GM23338 (cell line): ENCODE measurements around the gene IL22RA2. TPM values are rescaled to one million over a fixed set of nuclear protein-coding genes. Genes with fewer than 3 reads are reported as not detected.

Experiments
- ATAC-seq: fragments of 200-7000 bp; cut with Tn5 transposase; 3 replicates; pipeline ENCODE4 v1.9.1; 2020
- DNase-seq: peaks from one replicate; pipeline ENCODE4 v3.0.0-alpha.2; 2015; ENCODE audit warnings: low spot score
- H2AFZ ChIP-seq: fragments of 200-600 bp; sonication (generic); 2 replicates; pipeline ENCODE4 v1.8.0; 2016; ENCODE audit warnings: antibody characterized with exemption, mild to moderate bottlenecking, moderate library complexity
- H3F3A ChIP-seq: fragments of 200-600 bp; sonication (generic); replicated peaks from 2 replicates; pipeline ENCODE4 v1.8.0; 2017; ENCODE audit warnings: antibody characterized with exemption, mixed run types, low read depth
- H3K27ac ChIP-seq: fragments of 200-600 bp; sonication (generic); 2 replicates; pipeline ENCODE4 v1.6.1; 2016; ENCODE audit warnings: low read depth
- H3K27me3 ChIP-seq: fragments of 200-600 bp; sonication (generic); 2 replicates; pipeline ENCODE4 v1.8.0; 2016; ENCODE audit warnings: mild to moderate bottlenecking, mixed run types, moderate library complexity; ENCODE audit not compliant: insufficient read depth
- H3K36me3 ChIP-seq: fragments of 200-600 bp; sonication (generic); 2 replicates; pipeline ENCODE4 v1.8.0; 2016; ENCODE audit warnings: mild to moderate bottlenecking; ENCODE audit not compliant: insufficient read depth
- H3K4me1 ChIP-seq: fragments of 200-600 bp; sonication (generic); 2 replicates; pipeline ENCODE4 v1.8.0; 2016; ENCODE audit warnings: mild to moderate bottlenecking, moderate library complexity; ENCODE audit not compliant: insufficient read depth
- H3K4me2 ChIP-seq: fragments of 200-600 bp; sonication (generic); 2 replicates; pipeline ENCODE4 v1.7.1; 2017; ENCODE audit warnings: mixed run types
- H3K4me3 ChIP-seq: fragments of 200-600 bp; sonication (generic); 2 replicates; pipeline ENCODE4 v1.6.1; 2016; ENCODE audit warnings: mixed run types
- H3K79me2 ChIP-seq: fragments of 200-600 bp; sonication (generic); replicated peaks from 2 replicates; pipeline ENCODE4 v1.8.0; 2017; ENCODE audit warnings: mild to moderate bottlenecking; ENCODE audit not compliant: insufficient read depth
- H3K9me2 ChIP-seq: fragments of 200-600 bp; sonication (generic); 2 replicates; pipeline ENCODE4 v1.8.0; 2017; ENCODE audit not compliant: insufficient read depth
- H4K20me1 ChIP-seq: fragments of 200-600 bp; sonication (generic); replicated peaks from 2 replicates; pipeline ENCODE4 v1.8.0; 2017; ENCODE audit warnings: mild to moderate bottlenecking; ENCODE audit not compliant: insufficient read depth
- H3K27ac Mint-ChIP-seq: 2 replicates; pipeline ENCODE4 v1.8.0; 2020; ENCODE audit warnings: inconsistent platforms, mild to moderate bottlenecking, moderate library complexity, mixed read lengths
- H3K27me3 Mint-ChIP-seq: 3 replicates; pipeline ENCODE4 v1.8.0; 2022; ENCODE audit warnings: low read depth, mild to moderate bottlenecking, moderate library complexity, mixed read lengths, inconsistent platforms; ENCODE audit not compliant: insufficient read depth, poor library complexity
- H3K36me3 Mint-ChIP-seq: 3 replicates; pipeline ENCODE4 v1.8.0; 2021; ENCODE audit warnings: low read depth, mild to moderate bottlenecking, inconsistent platforms, moderate library complexity, mixed read lengths
- H3K4me1 Mint-ChIP-seq: 3 replicates; pipeline ENCODE4 v1.8.0; 2020; ENCODE audit warnings: mild to moderate bottlenecking, inconsistent platforms, mixed read lengths
- H3K4me3 Mint-ChIP-seq: 3 replicates; pipeline ENCODE4 v1.8.0; 2021; ENCODE audit warnings: moderate library complexity, mild to moderate bottlenecking, inconsistent platforms, mixed read lengths
- H3K9me3 Mint-ChIP-seq: 3 replicates; pipeline ENCODE4 v1.8.0; 2020; ENCODE audit warnings: moderate library complexity, mild to moderate bottlenecking, inconsistent platforms, mixed read lengths
- JUNB ChIP-seq: IDR thresholded peaks from one replicate; pipeline ENCODE4 v1.6.1; 2016; ENCODE audit warnings: antibody characterized with exemption; ENCODE audit not compliant: unreplicated experiment
- NANOG ChIP-seq: IDR thresholded peaks from 2 replicates; pipeline ENCODE4 v1.6.1; 2016; ENCODE audit warnings: antibody characterized with exemption, borderline replicate concordance
- POLR2AphosphoS5 ChIP-seq: IDR thresholded peaks from 2 replicates; pipeline ENCODE4 v1.6.1; 2016; ENCODE audit warnings: antibody characterized with exemption, low read depth
- REST ChIP-seq: IDR thresholded peaks from one replicate; pipeline ENCODE4 v1.6.1; 2018; ENCODE audit warnings: antibody characterized with exemption; ENCODE audit not compliant: unreplicated experiment
- ZNF331 ChIP-seq: fragments of 250-450 bp; sonication (Bioruptor Pico); IDR thresholded peaks from 2 replicates; pipeline ENCODE4 v1.5.0; 2020; ENCODE audit warnings: low read depth, mild to moderate bottlenecking, moderate library complexity
- polyA plus RNA-seq: library from polyadenylated mRNA; unstranded; fragments of >200 nt; fragmentation: Nextera tagmentation; extraction: Ambion mirVana; gene quantifications from 2 replicates; pipeline ENCODE4 v1.2.1, GENCODE V29; 2016
- total RNA-seq: library from RNA; depleted of rRNA; stranded (reverse); fragments of >200 nt; shearing (Covaris generic); gene quantifications from 2 replicates; pipeline ENCODE4 v1.2.3, GENCODE V29; 2014
- TF ChIP-seq, protein P1 (sequence below): IDR thresholded peaks from 2 replicates; pipeline ENCODE4 v1.6.1; 2016; ENCODE audit warnings: antibody characterized with exemption
- TF ChIP-seq, protein P2 (sequence below): fragments of 250-450 bp; sonication (Bioruptor Pico); IDR thresholded peaks from 2 replicates; pipeline ENCODE4 v1.5.0; 2020; ENCODE audit warnings: mild to moderate bottlenecking, moderate library complexity

The IL22RA2 gene
- total and polyA plus RNA-seq, 2 experiments from 2014 or later = not detected

DNA sequence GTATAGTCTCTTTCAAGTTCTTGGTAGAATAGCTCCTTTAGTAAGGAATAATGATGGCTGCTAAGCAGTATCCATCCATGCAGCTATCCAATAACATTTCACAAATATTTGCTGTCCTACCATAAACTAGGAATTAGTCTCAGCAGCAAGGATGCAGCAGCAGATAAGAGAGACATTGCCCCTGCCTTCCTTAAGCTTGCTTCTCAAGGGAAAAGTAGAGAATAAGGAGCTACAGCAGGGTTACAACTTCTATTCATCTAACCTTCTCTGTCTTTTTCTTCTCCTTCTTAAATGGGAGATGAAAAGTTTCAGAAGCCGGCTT is 2.4 kb downstream of the IL22RA2 start:
- Mint-ChIP-seq H3K9me3 (peaks cover 31% of the 10 kb centered on the region), H3K27me3 (peaks cover 3% of the 10 kb centered on the region), H3K4me3 (no peak overlapping the region), H3K27ac (no peak overlapping the region), H3K36me3 (peaks cover 23% of the 10 kb centered on the region; the same call in 2 of the 3 replicates), H3K4me1 (peaks cover 19% of the 10 kb centered on the region)
- Histone ChIP-seq H3K27me3 (no peaks in the 10 kb centered on the region), H3K4me1 (peaks cover 29% of the 10 kb centered on the region), H3K36me3 (no peaks in the 10 kb centered on the region), H3K79me2 (no peaks in the 10 kb centered on the region), H3F3A (no peaks in the 10 kb centered on the region), H4K20me1 (no peaks in the 10 kb centered on the region), H3K9me2 (peaks cover 11% of the 10 kb centered on the region), H3K27ac (no peak overlapping the region), H3K4me3 (no peak overlapping the region), H2AFZ (peak overlapping the region; percentile 48; the same call in 1 of the 2 replicates), H3K4me2 (peak overlapping the region; percentile 52; the same call in 1 of the 2 replicates)
- no peak for DNase-seq
- ATAC-seq = no peak
- TF ChIP-seq REST = no peak
- no peak for TF ChIP-seq ZNF331 (CRISPR knock-in tag)
- TF ChIP-seq JUNB = no peak
- TF ChIP-seq NANOG = no peak

DNA sequence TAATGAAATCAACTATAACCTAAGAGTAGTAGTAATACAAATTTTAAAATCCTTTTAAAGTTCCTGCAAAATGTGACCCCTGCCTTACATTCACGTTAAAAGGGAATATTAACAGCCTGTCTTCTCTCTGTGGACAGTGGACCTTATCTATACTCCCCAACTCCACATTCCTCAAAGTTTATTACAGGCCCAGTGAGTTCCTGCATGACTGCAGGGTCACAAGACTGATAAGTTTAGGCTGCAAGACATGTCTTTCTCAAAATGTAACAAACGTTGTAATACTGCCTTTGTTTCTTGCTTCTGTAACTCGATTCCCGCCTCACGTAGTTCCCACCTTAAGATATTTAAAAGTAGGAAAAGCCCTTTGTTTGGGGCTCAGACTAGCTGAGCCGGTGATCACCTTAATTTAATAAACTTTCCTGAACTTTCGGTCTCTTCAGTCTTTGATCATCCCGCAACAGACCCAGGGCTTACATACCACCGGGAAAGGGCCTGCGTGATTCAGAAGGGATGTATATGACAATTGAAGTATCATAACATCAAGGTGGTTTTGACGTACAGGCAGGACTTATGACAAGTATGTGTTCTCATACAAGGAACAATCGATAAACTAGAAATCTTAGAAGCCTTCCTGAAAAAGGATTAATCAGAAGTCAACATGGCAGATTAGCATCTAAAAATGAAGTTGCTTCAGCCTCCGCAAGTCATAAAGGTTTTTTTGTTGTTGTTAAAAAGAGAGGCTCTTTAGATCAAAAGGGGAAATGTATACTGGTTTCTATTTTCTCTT is 3.0 kb downstream of the IL22RA2 start:
- H3K4me3 Mint-ChIP-seq = no peak overlapping the region
- H3K4me1 ChIP-seq = peaks cover 29% of the 10 kb centered on the region
- peaks cover 33% of the 10 kb centered on the region for H3K9me3 Mint-ChIP-seq
- H3K36me3 Mint-ChIP-seq = peaks cover 24% of the 10 kb centered on the region
- peaks cover 19% of the 10 kb centered on the region for H3K4me1 Mint-ChIP-seq
- ATAC-seq (no peak), DNase-seq (no peak)
- no peaks in the 10 kb centered on the region for H3K79me2 ChIP-seq
- no peak overlapping the region for H3K4me2 ChIP-seq
- no peaks in the 10 kb centered on the region for H3K27me3 ChIP-seq
- TF ChIP-seq, protein P1, sequence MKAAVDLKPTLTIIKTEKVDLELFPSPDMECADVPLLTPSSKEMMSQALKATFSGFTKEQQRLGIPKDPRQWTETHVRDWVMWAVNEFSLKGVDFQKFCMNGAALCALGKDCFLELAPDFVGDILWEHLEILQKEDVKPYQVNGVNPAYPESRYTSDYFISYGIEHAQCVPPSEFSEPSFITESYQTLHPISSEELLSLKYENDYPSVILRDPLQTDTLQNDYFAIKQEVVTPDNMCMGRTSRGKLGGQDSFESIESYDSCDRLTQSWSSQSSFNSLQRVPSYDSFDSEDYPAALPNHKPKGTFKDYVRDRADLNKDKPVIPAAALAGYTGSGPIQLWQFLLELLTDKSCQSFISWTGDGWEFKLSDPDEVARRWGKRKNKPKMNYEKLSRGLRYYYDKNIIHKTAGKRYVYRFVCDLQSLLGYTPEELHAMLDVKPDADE = no peak
- TF ChIP-seq POLR2AphosphoS5 (no peak), NANOG (no peak)
- TF ChIP-seq, protein P2, sequence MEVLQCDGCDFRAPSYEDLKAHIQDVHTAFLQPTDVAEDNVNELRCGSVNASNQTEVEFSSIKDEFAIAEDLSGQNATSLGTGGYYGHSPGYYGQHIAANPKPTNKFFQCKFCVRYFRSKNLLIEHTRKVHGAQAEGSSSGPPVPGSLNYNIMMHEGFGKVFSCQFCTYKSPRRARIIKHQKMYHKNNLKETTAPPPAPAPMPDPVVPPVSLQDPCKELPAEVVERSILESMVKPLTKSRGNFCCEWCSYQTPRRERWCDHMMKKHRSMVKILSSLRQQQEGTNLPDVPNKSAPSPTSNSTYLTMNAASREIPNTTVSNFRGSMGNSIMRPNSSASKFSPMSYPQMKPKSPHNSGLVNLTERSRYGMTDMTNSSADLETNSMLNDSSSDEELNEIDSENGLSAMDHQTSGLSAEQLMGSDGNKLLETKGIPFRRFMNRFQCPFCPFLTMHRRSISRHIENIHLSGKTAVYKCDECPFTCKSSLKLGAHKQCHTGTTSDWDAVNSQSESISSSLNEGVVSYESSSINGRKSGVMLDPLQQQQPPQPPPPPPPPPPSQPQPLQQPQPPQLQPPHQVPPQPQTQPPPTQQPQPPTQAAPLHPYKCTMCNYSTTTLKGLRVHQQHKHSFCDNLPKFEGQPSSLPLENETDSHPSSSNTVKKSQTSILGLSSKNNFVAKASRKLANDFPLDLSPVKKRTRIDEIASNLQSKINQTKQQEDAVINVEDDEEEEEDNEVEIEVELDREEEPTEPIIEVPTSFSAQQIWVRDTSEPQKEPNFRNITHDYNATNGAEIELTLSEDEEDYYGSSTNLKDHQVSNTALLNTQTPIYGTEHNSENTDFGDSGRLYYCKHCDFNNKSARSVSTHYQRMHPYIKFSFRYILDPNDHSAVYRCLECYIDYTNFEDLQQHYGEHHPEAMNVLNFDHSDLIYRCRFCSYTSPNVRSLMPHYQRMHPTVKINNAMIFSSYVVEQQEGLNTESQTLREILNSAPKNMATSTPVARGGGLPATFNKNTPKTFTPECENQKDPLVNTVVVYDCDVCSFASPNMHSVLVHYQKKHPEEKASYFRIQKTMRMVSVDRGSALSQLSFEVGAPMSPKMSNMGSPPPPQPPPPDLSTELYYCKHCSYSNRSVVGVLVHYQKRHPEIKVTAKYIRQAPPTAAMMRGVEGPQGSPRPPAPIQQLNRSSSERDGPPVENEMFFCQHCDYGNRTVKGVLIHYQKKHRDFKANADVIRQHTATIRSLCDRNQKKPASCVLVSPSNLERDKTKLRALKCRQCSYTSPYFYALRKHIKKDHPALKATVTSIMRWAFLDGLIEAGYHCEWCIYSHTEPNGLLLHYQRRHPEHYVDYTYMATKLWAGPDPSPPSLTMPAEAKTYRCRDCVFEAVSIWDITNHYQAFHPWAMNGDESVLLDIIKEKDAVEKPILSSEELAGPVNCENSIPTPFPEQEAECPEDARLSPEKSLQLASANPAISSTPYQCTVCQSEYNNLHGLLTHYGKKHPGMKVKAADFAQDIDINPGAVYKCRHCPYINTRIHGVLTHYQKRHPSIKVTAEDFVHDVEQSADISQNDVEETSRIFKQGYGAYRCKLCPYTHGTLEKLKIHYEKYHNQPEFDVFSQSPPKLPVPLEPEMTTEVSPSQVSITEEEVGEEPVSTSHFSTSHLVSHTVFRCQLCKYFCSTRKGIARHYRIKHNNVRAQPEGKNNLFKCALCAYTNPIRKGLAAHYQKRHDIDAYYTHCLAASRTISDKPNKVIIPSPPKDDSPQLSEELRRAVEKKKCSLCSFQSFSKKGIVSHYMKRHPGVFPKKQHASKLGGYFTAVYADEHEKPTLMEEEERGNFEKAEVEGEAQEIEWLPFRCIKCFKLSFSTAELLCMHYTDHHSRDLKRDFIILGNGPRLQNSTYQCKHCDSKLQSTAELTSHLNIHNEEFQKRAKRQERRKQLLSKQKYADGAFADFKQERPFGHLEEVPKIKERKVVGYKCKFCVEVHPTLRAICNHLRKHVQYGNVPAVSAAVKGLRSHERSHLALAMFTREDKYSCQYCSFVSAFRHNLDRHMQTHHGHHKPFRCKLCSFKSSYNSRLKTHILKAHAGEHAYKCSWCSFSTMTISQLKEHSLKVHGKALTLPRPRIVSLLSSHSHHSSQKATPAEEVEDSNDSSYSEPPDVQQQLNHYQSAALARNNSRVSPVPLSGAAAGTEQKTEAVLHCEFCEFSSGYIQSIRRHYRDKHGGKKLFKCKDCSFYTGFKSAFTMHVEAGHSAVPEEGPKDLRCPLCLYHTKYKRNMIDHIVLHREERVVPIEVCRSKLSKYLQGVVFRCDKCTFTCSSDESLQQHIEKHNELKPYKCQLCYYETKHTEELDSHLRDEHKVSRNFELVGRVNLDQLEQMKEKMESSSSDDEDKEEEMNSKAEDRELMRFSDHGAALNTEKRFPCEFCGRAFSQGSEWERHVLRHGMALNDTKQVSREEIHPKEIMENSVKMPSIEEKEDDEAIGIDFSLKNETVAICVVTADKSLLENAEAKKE = no peak
- no peak overlapping the region for H3K27ac ChIP-seq
- H2AFZ ChIP-seq = peak overlapping the region; percentile 48; the same call in 1 of the 2 replicates
- H3K27me3 Mint-ChIP-seq = peaks cover 3% of the 10 kb centered on the region
- peaks cover 11% of the 10 kb centered on the region for H3K9me2 ChIP-seq
- H3K36me3 ChIP-seq = no peaks in the 10 kb centered on the region
- H3F3A ChIP-seq = no peaks in the 10 kb centered on the region
- no peaks in the 10 kb centered on the region for H4K20me1 ChIP-seq
- H3K27ac Mint-ChIP-seq = no peak overlapping the region
- no peak overlapping the region for H3K4me3 ChIP-seq
